ENCODE measurements around the gene ACIN1. TPM values are rescaled to one million over a fixed set of nuclear protein-coding genes. Genes with fewer than 3 reads are reported as not detected.

ACIN1 gene
- 100 to 1,000 TPM in 2 of 4 donors, 10 to 100 TPM in 2; 78.7 to 217 (median 103) TPM for total RNA-seq

GRCh38 chr14:23094666-23095195 lies at the start of gene ACIN1:
TSS of gene ACIN1 (minus strand) at chr14:23095136. CDS start at chr14:23095112, 24 bp downstream.
- peak within 1 kb of the TSS; percentile 74 for H3K4me3 ChIP-seq
- H3K36me3 ChIP-seq = peaks cover 42% of the 10 kb centered on the region
- no peaks in the 10 kb centered on the region for H3K9me3 ChIP-seq
- H3K27ac ChIP-seq = peak within 1 kb of the TSS; percentile 99
- under 1% methylated on average over 55 of the region's 55 CpGs for WGBS
- no peaks in the 10 kb centered on the region for H3K27me3 ChIP-seq
- TF ChIP-seq EP300 (IDR thresholded peaks at IDR 0.05) (no peak), POLR2A (IDR thresholded peaks at IDR 0.05) (peak in 1 of 2 donors; percentile 66), POLR2AphosphoS5 (IDR thresholded peaks at IDR 0.05) (peak; percentile 18 to 77 (median 41)), CTCF (IDR thresholded peaks at IDR 0.05) (no peak)
- H3K4me1 ChIP-seq = peaks cover 39% of the 10 kb centered on the region
- DNase-seq (ENCODE audit: low spot score in 2 of 2) = peak; percentile 85 to 88

- peaks cover 14% of the 10 kb centered on the region for H3K36me3 ChIP-seq
- 68% methylated on average over 1 of the region's 1 CpG for WGBS
- TF ChIP-seq CTCF (IDR thresholded peaks at IDR 0.05) (no peak), EP300 (IDR thresholded peaks at IDR 0.05) (no peak), POLR2AphosphoS5 (IDR thresholded peaks at IDR 0.05) (no peak), POLR2A (IDR thresholded peaks at IDR 0.05) (no peak)
- H3K9me3 ChIP-seq = no peaks in the 10 kb centered on the region
- H3K4me1 ChIP-seq = peaks cover 48% of the 10 kb centered on the region
- H3K27ac ChIP-seq = no peak overlapping the region
- no peak overlapping the region for H3K4me3 ChIP-seq
- DNase-seq (ENCODE audit: low spot score in 2 of 2) = no peak
- H3K27me3 ChIP-seq = no peaks in the 10 kb centered on the region
Measured at GRCh38 chr14:23143911-23144310, 49.0 kb upstream of the ACIN1 start.

- Histone ChIP-seq H3K9me3 (no peaks in the 10 kb centered on the region), H3K36me3 (peaks cover 15% of the 10 kb centered on the region), H3K4me1 (peaks cover 53% of the 10 kb centered on the region), H3K27ac (no peak overlapping the region), H3K27me3 (no peaks in the 10 kb centered on the region), H3K4me3 (no peak overlapping the region)
- TF ChIP-seq POLR2A (IDR thresholded peaks at IDR 0.05) = no peak
- no peak for TF ChIP-seq CTCF (IDR thresholded peaks at IDR 0.05)
- TF ChIP-seq EP300 (IDR thresholded peaks at IDR 0.05) = no peak
- no peak for TF ChIP-seq POLR2AphosphoS5 (IDR thresholded peaks at IDR 0.05)
- 67% methylated on average over 4 of the region's 4 CpGs for WGBS
- no peak for DNase-seq (ENCODE audit: low spot score in 2 of 2)
Measured at GRCh38 chr14:23142826-23143225, 47.9 kb upstream of the ACIN1 start.

- H3K27me3 ChIP-seq = no peaks in the 10 kb centered on the region
- DNase-seq (ENCODE audit: low spot score in 2 of 2) = no peak
- peaks cover 19% of the 10 kb centered on the region for H3K36me3 ChIP-seq
- WGBS = 41% methylated on average over 7 of the region's 7 CpGs
- TF ChIP-seq CTCF (IDR thresholded peaks at IDR 0.05) (no peak), EP300 (IDR thresholded peaks at IDR 0.05) (peak; percentile 82)
- peaks cover 62% of the 10 kb centered on the region for H3K4me1 ChIP-seq
- no peaks in the 10 kb centered on the region for H3K9me3 ChIP-seq
- H3K4me3 ChIP-seq = no peak overlapping the region
- H3K27ac ChIP-seq = peak overlapping the region; percentile 40
Measured at GRCh38 chr14:23141706-23142444, 46.9 kb upstream of the ACIN1 start.

GRCh38 chr14:23140371-23140770 lies 45.4 kb upstream of the ACIN1 start:
- WGBS = 94% methylated on average over 2 of the region's 6 CpGs
- DNase-seq (ENCODE audit: low spot score in 2 of 2) = no peak
- peaks cover 50% of the 10 kb centered on the region for H3K4me1 ChIP-seq
- H3K27ac ChIP-seq = no peak overlapping the region
- TF ChIP-seq CTCF (IDR thresholded peaks at IDR 0.05) = no peak
- no peaks in the 10 kb centered on the region for H3K27me3 ChIP-seq
- H3K4me3 ChIP-seq = no peak overlapping the region
- peaks cover 26% of the 10 kb centered on the region for H3K36me3 ChIP-seq
- H3K9me3 ChIP-seq = no peaks in the 10 kb centered on the region
